ENCODE measurements around the gene CNOT1. TPM values are rescaled to one million over a fixed set of nuclear protein-coding genes. Genes with fewer than 3 reads are reported as not detected.

The CNOT1 gene
- total and polyA plus RNA-seq, 10 of the 15 experiments (the other 5 are each of a cell fraction or from before 2014, with no cell fraction given), result 101 to 246 (median 175) TPM

GRCh38 chr16:58661199-58661830 is 31.7 kb upstream of the CNOT1 start:
- no peaks in the 10 kb centered on the region for H3K4me1 ChIP-seq (ENCODE audit: control insufficient read depth, insufficient read depth, low read length)
- BruUV-seq (replicated peaks), result no TSS peak
- in situ Hi-C loops (cut with MboI), result loop anchor here (25.0 kb wide), 1 partner anchor 324 kb away; no protein-coding TSS in a partner anchor
- H2AFZ ChIP-seq (ENCODE audit: control insufficient read depth, low read depth, low read length), result no peak overlapping the region
- CTCF ChIA-PET, result interaction anchor here (0.7 to 3.6 kb wide), 24 partner anchors 9 to 362 kb away, joined by 3 to 30 read pairs (median 4); no protein-coding TSS in a partner anchor
- H3K4me2 ChIP-seq (ENCODE audit: control insufficient read depth, insufficient read depth), result no peak overlapping the region
- 48% methylated on average over 12 of the region's 12 CpGs for WGBS (ENCODE audit: insufficient coverage, insufficient replicate concordance, low lambda C conversion rate, missing lambda C conversion rate)
- H3K9me3 ChIP-seq (replicated peaks; ENCODE audit: control insufficient read depth, insufficient read depth, low read length), result no peaks in the 10 kb centered on the region
- H3K79me2 ChIP-seq (ENCODE audit: control insufficient read depth, insufficient read depth, low read length), result no peaks in the 10 kb centered on the region
- H3K4me3 ChIP-seq, result no peak overlapping the region
- no peak overlapping the region for H3K27ac ChIP-seq (ENCODE audit: control insufficient read depth, insufficient read depth)
- H3K9ac ChIP-seq (ENCODE audit: control insufficient read depth, insufficient read depth, low read length), result no peak overlapping the region
- no peaks in the 10 kb centered on the region for H3K36me3 ChIP-seq (ENCODE audit: control insufficient read depth in 2 of 2, insufficient read depth in 2 of 2, low read length in 1 of 2)
- H3K27me3 ChIP-seq (replicated peaks in 1 of 2; ENCODE audit: control insufficient read depth in 2 of 2, insufficient read depth in 2 of 2, low read length in 1 of 2), result no peaks in the 10 kb centered on the region
- POLR2A ChIA-PET, result no interaction called here
- intact Hi-C loops (cut with micrococcal nuclease; ENCODE audit: unreplicated experiment), result loop anchor here (1.0 to 5.0 kb wide), 3 partner anchors 149 to 324 kb away; no protein-coding TSS in a partner anchor
- DNase-seq (ENCODE audit: low read depth, low spot score) (no peak), FAIRE-seq (peak; percentile 79), ATAC-seq (peak; percentile 96)
- SMC1A ChIA-PET (ENCODE audit: uncharacterized antibody, unreplicated experiment), result interaction anchor here (1.0 to 1.6 kb wide), 11 partner anchors 9 to 324 kb away, joined by 3 to 11 read pairs (median 4); no protein-coding TSS in a partner anchor
- RAD21 ChIA-PET (ENCODE audit: unreplicated experiment), result interaction anchor here (0.9 to 4.2 kb wide), 13 partner anchors 22 to 325 kb away, joined by 3 to 15 read pairs (median 4); no protein-coding TSS in a partner anchor
- H4K20me1 ChIP-seq (ENCODE audit: control insufficient read depth, insufficient read depth), result no peaks in the 10 kb centered on the region
- TF ChIP-seq YY1 (IDR thresholded peaks at IDR 0.05; ENCODE audit: low read depth, low read length) (0 out of 2 replicates have a peak, but pooled peaks have one; percentile 44), CUX1 (IDR thresholded peaks at IDR 0.05; ENCODE audit: insufficient replicate concordance, low read depth, low read length) (no peak), RAD51 (IDR thresholded peaks at IDR 0.05) (no peak), SP1 (IDR thresholded peaks at IDR 0.05; ENCODE audit: low read depth, low read length) (no peak), HSF1 (IDR thresholded peaks at IDR 0.05; ENCODE audit: low read depth, low read length) (no peak), BCL3 (IDR thresholded peaks at IDR 0.05; ENCODE audit: borderline replicate concordance, insufficient read depth, low read depth, low read length, poor library complexity, severe bottlenecking) (no peak), YBX1 (IDR thresholded peaks at IDR 0.05) (no peak), RAD21 (IDR thresholded peaks at IDR 0.05; ENCODE audit: insufficient read depth, low read depth, low read length) (peak; percentile 86), CTCF (IDR thresholded peaks at IDR 0.05 in 2 of 3, conservative IDR thresholded peaks at IDR 0.05 in 1 of 3; ENCODE audit: control insufficient read depth in 2 of 3, extremely low read depth in 1 of 3, insufficient read depth in 1 of 3, low read depth in 3 of 3, low read length in 3 of 3) (peak; percentile 57 to 90 (median 70); a peak in 5 of 6 replicates), CHD2 (IDR thresholded peaks at IDR 0.05; ENCODE audit: borderline replicate concordance, low read depth, low read length) (no peak)
